Hematopoietic multipotent progenitor cell treated with erythropoietin and hydrocortisone succinate and interleukin-3 and kit ligand, for 15 days (in vitro differentiated cells): ENCODE results near the gene RARB.

Experiments
- DNase-seq: peaks from one replicate; pipeline ENCODE4 v3.0.0-alpha.2; 2015; ENCODE audit warnings: low spot score

Gene RARB

DNA sequence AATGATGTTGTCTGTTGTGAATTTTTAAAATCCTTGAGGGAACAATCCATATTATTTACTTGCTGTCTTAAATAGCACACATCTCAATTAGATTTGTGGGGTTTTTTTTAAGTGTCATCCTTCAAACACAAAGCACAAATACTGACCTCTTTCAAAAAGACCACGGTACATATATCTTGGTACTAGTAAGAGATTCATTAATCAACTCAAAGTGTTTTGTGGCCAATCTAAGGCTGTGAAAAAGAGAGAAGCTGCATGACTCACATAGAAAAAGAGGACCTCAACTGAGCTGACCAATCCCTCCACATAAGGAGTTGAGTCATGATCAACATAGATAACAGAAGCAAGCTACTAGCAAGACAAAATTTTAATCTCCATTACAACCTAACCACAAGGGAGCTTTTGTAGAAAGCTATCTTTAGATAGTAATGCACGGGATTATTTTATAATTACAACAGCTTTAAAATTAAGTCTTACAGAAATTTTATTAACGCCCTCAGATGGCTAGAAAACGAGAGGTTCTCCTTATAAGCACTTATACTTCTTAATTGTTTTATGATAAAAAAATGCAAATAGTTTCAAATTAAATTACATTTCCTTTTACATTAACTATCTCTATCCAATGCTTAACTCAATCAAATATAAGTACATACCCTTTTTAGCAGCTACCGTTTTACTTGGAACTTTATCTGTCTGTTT is 176.2 kb downstream of the RARB start:
- DNase-seq, result peak; percentile 61

- no peak for DNase-seq
Measured at GRCh38 chr3:25610167-25610566, 182.1 kb downstream of the RARB start.

- DNase-seq, result no peak
Measured at GRCh38 chr3:25610779-25611178, 182.7 kb downstream of the RARB start.

GRCh38 chr3:25611193-25611592 is 183.1 kb downstream of the RARB start:
- DNase-seq, result no peak

DNA sequence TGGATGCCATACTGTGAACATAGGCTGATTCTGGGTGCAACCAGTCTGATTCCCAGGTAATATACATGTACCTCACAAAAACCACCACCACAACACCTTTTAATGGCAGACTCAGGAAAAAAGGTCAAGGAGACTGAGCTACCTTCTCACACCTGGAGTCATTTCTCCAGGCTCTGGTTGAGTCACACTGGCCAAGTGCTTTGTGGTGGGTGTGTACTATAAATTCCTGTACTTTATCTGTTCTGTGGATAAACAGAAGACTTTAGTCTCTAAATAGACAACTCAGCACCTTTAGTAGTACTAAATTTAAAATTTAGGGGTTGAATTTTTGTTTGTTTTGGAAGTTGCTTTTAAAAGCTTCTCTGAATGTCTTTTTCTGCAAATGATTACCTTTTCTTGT is 190.0 kb downstream of the RARB start:
- no peak for DNase-seq

- DNase-seq, result no peak
Measured at GRCh38 chr3:25619382-25619781, 191.3 kb downstream of the RARB start.

DNA sequence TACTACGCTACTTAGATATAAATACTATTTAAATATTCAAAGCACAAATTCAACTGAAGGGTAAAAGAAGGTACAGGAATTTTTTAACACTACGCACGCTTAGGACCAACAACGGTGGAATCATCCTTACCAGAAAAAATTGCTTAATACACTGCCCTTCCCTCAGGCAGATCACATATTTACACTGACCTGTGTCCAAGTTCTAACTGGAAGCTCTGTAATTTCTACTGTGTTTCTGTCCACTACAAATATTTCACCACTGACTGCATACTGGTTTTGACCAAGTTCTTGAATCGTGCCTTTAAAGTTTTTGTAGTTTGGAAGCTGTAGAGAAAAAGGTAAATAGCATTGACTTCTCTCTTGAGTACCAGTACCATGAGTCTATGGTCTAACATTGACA is 192.4 kb downstream of the RARB start:
- no peak for DNase-seq

DNA sequence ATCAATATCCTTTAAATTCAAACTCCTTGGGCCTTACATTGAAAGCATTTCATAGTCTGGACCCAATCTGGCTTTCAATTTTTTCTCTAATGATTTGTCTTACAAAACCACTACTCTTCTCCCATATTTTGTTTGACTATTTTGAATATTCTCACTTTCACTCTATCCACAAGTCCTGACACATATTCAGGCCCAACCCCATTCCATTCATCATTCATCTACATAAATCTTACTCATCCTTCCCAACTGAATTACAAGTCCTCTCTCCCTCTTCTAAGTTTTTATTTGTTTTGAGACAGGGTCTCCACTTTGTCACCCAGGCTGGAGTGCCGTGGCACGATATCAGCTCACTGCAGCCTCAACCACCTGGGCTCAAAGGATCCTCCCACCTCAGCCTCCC is 193.0 kb downstream of the RARB start:
- no peak for DNase-seq

DNA sequence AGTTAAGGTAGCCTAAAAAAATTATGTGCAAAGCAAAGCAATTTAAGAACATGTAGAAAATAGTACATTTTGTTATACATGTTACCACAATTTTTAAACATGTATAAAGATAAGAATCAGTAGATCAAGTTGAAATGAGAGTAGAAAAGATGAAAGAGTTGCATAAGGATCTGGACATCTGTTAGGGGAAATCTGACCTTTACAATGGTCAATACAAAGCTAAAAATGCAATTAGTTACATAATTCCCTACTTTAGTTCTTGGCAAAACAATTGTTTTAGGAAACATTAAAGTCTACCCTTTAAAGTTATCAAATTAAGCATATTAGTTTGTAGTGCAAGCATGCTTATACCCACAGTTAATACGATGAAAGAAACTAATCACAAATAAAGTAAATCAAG is 203.9 kb downstream of the RARB start:
- DNase-seq, result no peak

- no peak for DNase-seq
Measured at GRCh38 chr3:25633919-25634318, 205.9 kb downstream of the RARB start.

DNA sequence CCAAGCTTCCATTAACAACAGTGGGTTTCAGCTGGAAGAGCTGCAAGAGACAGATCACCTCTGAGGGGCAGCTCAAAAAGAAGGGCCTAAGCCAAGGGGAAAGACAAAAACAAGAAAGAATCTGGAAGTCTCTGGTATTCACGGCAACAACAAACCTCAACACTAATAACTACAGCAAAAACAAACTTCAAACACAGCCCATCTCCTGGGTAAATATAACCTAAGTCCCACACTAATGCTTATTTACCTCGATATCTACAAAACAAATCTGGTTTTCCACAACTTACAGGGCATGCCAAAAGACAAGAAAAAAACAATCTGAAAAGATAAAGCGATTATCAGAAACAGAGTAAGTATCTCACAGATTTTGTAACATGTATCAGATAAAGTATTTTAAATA is 207.0 kb downstream of the RARB start:
- no peak for DNase-seq
